Suprapubic skin (tissue), 4 donors: ENCODE data around the gene DHX8.

ENCODE experiments used
- CTCF ChIP-seq, 2 donors: fragments of 200-600 bp in 1 of 2; fragments of 450-650 bp in 1 of 2; sonication (generic) in 1 of 2; IDR thresholded peaks; one replicate each; pipeline ENCODE4 v1.5.1; 2016 to 2019; ENCODE audit warnings: antibody characterized with exemption in 2 of 2, mild to moderate bottlenecking in 1 of 2, moderate library complexity in 1 of 2
- EP300 ChIP-seq: sonication (generic); formaldehyde crosslinking; IDR thresholded peaks from one replicate; pipeline ENCODE4 v1.6.1; 2017; ENCODE audit warnings: antibody characterized with exemption
- POLR2A ChIP-seq, 2 donors: fragments of 450-650 bp; IDR thresholded peaks; one replicate each; pipeline ENCODE4 v1.6.1; 2017; ENCODE audit warnings: antibody characterized with exemption in 2 of 2, mild to moderate bottlenecking in 2 of 2, moderate library complexity in 2 of 2
- POLR2AphosphoS5 ChIP-seq, 3 donors: sonication (generic); formaldehyde crosslinking; IDR thresholded peaks; one replicate each; pipeline ENCODE4 v1.6.1; 2017; ENCODE audit warnings: antibody characterized with exemption in 3 of 3

DNA sequence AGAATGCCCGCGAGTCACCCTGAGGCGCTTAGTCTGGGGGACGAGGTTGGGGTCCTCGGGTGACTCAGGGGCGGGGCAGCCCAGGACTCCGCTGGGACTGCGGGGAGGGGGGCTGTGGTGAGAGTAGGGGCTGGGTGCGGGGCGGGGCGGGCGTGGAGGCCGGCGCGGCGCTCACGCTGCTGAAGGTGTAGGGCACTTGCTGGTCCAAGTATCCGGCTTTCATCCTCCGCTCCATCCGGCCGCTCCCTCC lies 61.5 kb downstream of the DHX8 start:
- TF ChIP-seq CTCF (IDR thresholded peaks at IDR 0.05) (no peak), POLR2AphosphoS5 (IDR thresholded peaks at IDR 0.05) (no peak), POLR2A (IDR thresholded peaks at IDR 0.05) (no peak), EP300 (no peak)
